ENCODE data around the gene ROPN1B.
"Not testable (repeated sequence)": the region's sequence is repeated elsewhere in the genome, so short reads cannot be mapped to it uniquely, and the experiment has no call there.

DNA sequence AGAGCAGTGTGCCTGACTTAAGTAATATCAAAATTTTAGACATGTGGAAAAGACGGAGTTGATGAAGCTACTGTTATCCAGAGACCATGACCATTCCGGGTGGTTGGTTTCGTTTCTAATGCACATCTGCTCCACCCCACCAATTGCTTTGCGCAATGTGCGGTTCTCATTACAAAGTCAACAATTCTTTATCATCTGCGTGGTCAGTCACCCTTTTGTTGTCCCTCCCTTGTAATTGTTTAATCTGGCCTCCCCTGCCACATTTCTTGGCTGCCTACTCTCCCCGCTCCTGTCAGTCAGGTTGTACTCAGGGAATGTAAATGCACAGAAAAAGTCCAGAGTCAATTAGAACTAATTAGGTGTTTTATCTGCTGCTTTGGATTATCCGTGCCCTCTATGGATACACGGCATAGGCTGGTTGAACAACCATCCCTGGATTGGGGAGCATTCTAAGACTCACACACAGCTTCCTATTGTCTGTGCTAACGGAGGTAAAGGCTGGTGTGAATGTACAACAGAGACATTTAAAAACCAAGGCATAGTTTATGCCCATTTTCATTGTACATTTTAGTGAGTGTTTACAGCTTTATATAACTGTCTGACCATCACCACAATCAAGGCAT lies 33.6 kb upstream of the ROPN1B start:
- TF ChIP-seq, protein P1, sequence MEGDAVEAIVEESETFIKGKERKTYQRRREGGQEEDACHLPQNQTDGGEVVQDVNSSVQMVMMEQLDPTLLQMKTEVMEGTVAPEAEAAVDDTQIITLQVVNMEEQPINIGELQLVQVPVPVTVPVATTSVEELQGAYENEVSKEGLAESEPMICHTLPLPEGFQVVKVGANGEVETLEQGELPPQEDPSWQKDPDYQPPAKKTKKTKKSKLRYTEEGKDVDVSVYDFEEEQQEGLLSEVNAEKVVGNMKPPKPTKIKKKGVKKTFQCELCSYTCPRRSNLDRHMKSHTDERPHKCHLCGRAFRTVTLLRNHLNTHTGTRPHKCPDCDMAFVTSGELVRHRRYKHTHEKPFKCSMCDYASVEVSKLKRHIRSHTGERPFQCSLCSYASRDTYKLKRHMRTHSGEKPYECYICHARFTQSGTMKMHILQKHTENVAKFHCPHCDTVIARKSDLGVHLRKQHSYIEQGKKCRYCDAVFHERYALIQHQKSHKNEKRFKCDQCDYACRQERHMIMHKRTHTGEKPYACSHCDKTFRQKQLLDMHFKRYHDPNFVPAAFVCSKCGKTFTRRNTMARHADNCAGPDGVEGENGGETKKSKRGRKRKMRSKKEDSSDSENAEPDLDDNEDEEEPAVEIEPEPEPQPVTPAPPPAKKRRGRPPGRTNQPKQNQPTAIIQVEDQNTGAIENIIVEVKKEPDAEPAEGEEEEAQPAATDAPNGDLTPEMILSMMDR (IDR thresholded peaks at IDR 0.05): not testable (repeated sequence)
- not testable (repeated sequence) for TF ChIP-seq POLR2AphosphoS5, TCF7L2 (IDR thresholded peaks at IDR 0.05; ENCODE audit: low read depth, low read length)
- TF ChIP-seq, protein P2, sequence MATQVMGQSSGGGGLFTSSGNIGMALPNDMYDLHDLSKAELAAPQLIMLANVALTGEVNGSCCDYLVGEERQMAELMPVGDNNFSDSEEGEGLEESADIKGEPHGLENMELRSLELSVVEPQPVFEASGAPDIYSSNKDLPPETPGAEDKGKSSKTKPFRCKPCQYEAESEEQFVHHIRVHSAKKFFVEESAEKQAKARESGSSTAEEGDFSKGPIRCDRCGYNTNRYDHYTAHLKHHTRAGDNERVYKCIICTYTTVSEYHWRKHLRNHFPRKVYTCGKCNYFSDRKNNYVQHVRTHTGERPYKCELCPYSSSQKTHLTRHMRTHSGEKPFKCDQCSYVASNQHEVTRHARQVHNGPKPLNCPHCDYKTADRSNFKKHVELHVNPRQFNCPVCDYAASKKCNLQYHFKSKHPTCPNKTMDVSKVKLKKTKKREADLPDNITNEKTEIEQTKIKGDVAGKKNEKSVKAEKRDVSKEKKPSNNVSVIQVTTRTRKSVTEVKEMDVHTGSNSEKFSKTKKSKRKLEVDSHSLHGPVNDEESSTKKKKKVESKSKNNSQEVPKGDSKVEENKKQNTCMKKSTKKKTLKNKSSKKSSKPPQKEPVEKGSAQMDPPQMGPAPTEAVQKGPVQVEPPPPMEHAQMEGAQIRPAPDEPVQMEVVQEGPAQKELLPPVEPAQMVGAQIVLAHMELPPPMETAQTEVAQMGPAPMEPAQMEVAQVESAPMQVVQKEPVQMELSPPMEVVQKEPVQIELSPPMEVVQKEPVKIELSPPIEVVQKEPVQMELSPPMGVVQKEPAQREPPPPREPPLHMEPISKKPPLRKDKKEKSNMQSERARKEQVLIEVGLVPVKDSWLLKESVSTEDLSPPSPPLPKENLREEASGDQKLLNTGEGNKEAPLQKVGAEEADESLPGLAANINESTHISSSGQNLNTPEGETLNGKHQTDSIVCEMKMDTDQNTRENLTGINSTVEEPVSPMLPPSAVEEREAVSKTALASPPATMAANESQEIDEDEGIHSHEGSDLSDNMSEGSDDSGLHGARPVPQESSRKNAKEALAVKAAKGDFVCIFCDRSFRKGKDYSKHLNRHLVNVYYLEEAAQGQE (IDR thresholded peaks at IDR 0.05; ENCODE audit: insufficient read depth in 1 of 2, low read depth in 2 of 2, low read length in 1 of 2): not testable (repeated sequence)
